Measurements from ENCODE around the gene SPATA20.

SPATA20 gene

DNA sequence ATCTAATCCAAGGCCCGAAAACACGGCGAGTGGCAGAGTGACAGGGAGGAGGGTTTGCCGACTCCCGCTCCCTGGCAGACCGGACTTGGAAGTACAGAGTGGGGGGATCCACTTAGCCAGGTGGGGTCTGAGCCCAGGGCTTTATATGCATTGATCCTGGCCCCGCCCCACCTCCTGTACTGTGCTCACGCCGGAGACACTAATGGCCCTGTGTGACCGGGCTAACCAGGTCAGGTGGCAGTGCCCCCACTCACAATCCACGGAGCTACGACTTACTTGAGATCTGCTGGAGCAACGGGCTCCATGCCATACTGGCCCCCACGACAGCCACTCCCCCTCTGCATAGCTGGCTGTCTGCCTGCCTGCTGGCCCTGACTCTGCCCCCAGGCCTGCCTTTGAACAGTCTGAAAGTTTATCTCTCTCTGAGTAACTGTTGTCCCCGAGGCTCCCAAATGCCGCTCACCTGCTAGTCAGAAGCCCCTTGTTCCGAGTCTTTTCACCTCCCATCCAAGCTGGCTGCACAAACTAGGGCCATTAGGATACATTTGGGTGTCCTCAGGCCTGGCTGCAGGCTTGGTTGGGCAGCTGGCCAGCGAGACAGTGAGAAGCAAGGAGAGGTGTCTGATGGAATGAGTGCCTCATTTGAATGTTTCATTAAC is 41.5 kb downstream of the SPATA20 start:
- no peak for TF ChIP-seq FOXM1 (IDR thresholded peaks at IDR 0.05; ENCODE audit: borderline replicate concordance, low read depth)
- no peak for TF ChIP-seq EP300 (IDR thresholded peaks at IDR 0.05; ENCODE audit: borderline replicate concordance)
- TF ChIP-seq RAD21 (IDR thresholded peaks at IDR 0.05; ENCODE audit: low read depth), result no peak
- 0 out of 2 replicates have a peak, but pooled peaks have one; percentile 15 for TF ChIP-seq ZBTB7A (IDR thresholded peaks at IDR 0.05; ENCODE audit: low read depth)
- TF ChIP-seq TAF1 (IDR thresholded peaks at IDR 0.05; ENCODE audit: low read depth), result no peak
- TF ChIP-seq, protein P1, sequence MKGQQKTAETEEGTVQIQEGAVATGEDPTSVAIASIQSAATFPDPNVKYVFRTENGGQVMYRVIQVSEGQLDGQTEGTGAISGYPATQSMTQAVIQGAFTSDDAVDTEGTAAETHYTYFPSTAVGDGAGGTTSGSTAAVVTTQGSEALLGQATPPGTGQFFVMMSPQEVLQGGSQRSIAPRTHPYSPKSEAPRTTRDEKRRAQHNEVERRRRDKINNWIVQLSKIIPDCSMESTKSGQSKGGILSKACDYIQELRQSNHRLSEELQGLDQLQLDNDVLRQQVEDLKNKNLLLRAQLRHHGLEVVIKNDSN (IDR thresholded peaks at IDR 0.05), result 0 out of 2 replicates have a peak, but pooled peaks have one; percentile 6
- TF ChIP-seq CEBPB (IDR thresholded peaks at IDR 0.05), result no peak
- TF ChIP-seq YY1 (IDR thresholded peaks at IDR 0.05; ENCODE audit: low read depth), result no peak
- peak; percentile 31; the same call in 1 of the 2 replicates for TF ChIP-seq TEAD4 (IDR thresholded peaks at IDR 0.05)
- peak; percentile 73 for TF ChIP-seq NFIC (IDR thresholded peaks at IDR 0.05)
- no peak for TF ChIP-seq TCF12 (IDR thresholded peaks at IDR 0.05; ENCODE audit: low read depth)

DNA sequence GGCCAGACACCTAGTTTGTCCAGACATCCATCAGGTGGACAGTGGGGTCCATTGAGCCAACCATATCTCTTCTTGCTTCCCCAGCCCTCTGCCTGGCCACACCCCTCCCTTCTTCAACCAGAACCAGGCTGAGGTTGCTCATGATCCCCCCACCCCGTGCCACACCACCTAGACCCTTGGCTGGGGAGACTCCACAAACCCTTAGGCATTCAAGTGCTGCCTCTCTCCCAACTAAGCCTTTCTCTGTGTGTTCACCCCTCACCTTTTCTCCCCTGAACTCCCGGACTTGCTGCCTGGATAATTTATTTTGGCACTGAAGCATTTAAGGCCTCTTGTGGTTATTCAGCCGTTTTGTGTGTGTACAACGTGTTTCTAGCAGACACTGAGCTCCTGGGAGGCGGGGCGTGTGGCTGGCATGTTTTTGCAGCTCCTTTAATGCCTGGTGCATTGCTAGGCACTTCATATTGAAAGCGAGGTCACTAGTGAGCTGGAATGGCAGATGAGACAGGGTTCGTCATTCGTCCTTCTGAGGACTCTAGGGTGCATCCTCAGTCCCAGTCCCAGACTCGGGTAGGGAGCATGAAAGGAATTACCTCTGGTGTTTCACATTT is 42.2 kb downstream of the SPATA20 start:
- TF ChIP-seq CREB1 (IDR thresholded peaks at IDR 0.05; ENCODE audit: low read depth) (no peak), ZBTB7A (IDR thresholded peaks at IDR 0.05; ENCODE audit: low read depth) (0 out of 2 replicates have a peak, but pooled peaks have one; percentile 0)
- TF ChIP-seq, protein P1 (IDR thresholded peaks at IDR 0.05), result no peak

DNA sequence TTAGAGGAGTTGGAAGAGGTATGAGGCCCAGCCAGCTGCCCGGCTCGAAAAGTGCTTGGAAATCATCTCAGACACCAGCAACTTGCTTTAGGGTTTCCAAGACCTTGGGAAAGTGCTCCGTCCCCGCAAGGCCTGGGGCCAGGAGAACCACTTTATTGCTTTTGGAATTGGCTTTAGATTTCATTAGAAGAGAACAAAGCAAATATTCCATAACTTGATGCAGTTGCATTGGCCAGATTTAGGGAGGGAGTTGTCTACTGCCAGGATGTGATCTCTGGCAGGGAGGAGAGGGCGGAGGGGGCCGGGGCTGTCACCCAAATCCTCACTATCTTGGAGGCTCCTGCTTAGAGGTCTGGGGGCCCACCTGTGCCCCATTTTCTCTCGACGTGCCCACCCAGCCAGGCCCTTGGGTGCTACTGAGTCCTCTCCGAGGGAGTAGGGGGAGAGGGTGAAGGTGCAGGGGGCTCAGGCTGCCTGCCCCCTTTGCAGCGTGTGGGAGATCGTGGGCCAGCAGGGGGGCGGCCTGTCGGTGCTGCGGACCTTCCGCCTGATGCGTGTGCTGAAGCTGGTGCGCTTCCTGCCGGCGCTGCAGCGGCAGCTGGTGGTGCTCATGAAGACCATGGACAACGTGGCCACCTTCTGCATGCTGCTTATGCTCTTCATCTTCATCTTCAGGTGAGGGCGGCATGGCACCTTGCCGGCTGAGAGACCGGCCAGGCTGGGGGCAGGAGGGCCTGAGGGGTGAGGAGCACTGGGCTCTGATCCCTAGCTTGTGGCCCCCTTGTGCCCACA is 44.2 kb downstream of the SPATA20 start:
- TF ChIP-seq, protein P1 (IDR thresholded peaks at IDR 0.05), result no peak
- TF ChIP-seq RAD21 (IDR thresholded peaks at IDR 0.05; ENCODE audit: low read depth) (no peak), EP300 (IDR thresholded peaks at IDR 0.05; ENCODE audit: borderline replicate concordance) (no peak), CREB1 (IDR thresholded peaks at IDR 0.05; ENCODE audit: low read depth) (no peak), TCF12 (IDR thresholded peaks at IDR 0.05; ENCODE audit: low read depth) (no peak), TEAD4 (IDR thresholded peaks at IDR 0.05) (no peak), YY1 (IDR thresholded peaks at IDR 0.05; ENCODE audit: low read depth) (no peak), ZBTB7A (IDR thresholded peaks at IDR 0.05; ENCODE audit: low read depth) (no peak), TAF1 (IDR thresholded peaks at IDR 0.05; ENCODE audit: low read depth) (no peak), EGR1 (IDR thresholded peaks at IDR 0.05) (no peak), NFIC (IDR thresholded peaks at IDR 0.05) (no peak), FOXM1 (IDR thresholded peaks at IDR 0.05; ENCODE audit: borderline replicate concordance, low read depth) (no peak), CEBPB (IDR thresholded peaks at IDR 0.05) (no peak)
- TF ChIP-seq, protein P2, sequence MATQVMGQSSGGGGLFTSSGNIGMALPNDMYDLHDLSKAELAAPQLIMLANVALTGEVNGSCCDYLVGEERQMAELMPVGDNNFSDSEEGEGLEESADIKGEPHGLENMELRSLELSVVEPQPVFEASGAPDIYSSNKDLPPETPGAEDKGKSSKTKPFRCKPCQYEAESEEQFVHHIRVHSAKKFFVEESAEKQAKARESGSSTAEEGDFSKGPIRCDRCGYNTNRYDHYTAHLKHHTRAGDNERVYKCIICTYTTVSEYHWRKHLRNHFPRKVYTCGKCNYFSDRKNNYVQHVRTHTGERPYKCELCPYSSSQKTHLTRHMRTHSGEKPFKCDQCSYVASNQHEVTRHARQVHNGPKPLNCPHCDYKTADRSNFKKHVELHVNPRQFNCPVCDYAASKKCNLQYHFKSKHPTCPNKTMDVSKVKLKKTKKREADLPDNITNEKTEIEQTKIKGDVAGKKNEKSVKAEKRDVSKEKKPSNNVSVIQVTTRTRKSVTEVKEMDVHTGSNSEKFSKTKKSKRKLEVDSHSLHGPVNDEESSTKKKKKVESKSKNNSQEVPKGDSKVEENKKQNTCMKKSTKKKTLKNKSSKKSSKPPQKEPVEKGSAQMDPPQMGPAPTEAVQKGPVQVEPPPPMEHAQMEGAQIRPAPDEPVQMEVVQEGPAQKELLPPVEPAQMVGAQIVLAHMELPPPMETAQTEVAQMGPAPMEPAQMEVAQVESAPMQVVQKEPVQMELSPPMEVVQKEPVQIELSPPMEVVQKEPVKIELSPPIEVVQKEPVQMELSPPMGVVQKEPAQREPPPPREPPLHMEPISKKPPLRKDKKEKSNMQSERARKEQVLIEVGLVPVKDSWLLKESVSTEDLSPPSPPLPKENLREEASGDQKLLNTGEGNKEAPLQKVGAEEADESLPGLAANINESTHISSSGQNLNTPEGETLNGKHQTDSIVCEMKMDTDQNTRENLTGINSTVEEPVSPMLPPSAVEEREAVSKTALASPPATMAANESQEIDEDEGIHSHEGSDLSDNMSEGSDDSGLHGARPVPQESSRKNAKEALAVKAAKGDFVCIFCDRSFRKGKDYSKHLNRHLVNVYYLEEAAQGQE (IDR thresholded peaks at IDR 0.05; ENCODE audit: low read depth), result no peak
- TF ChIP-seq, protein P3, sequence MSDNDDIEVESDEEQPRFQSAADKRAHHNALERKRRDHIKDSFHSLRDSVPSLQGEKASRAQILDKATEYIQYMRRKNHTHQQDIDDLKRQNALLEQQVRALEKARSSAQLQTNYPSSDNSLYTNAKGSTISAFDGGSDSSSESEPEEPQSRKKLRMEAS (IDR thresholded peaks at IDR 0.05), result no peak

DNA sequence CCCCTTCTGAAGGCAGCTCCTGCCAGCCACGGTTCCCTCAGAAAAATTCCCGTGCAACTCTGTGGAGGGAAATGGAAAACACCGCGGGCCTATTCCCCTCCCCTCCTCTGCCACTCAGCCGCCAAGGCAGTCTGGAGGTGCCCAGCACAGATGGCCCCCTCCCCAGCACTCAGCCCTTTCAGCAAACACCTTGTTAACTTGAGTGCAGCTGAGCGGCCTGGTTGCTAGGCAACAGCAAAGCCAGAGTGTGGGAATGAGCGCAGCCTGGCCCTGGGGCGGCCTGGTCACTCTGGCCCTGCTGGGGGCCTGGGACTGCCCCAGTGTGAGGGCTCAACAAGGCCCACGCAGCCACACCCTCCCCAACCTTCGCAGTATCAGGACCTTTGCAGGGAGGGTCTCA is 46.3 kb downstream of the SPATA20 start:
- no peak for TF ChIP-seq EGR1 (IDR thresholded peaks at IDR 0.05)
- TF ChIP-seq, protein P2 (IDR thresholded peaks at IDR 0.05; ENCODE audit: low read depth), result no peak
- TF ChIP-seq TCF12 (IDR thresholded peaks at IDR 0.05; ENCODE audit: low read depth), result no peak
- TF ChIP-seq ZBTB7A (IDR thresholded peaks at IDR 0.05; ENCODE audit: low read depth), result no peak
- no peak for TF ChIP-seq YY1 (IDR thresholded peaks at IDR 0.05; ENCODE audit: low read depth)
- no peak for TF ChIP-seq TAF1 (IDR thresholded peaks at IDR 0.05; ENCODE audit: low read depth)
- TF ChIP-seq CREB1 (IDR thresholded peaks at IDR 0.05; ENCODE audit: low read depth), result no peak
- no peak for TF ChIP-seq EP300 (IDR thresholded peaks at IDR 0.05; ENCODE audit: borderline replicate concordance)
- TF ChIP-seq CEBPB (IDR thresholded peaks at IDR 0.05), result no peak
- TF ChIP-seq NFIC (IDR thresholded peaks at IDR 0.05), result no peak
- TF ChIP-seq RAD21 (IDR thresholded peaks at IDR 0.05; ENCODE audit: low read depth), result no peak
- TF ChIP-seq TEAD4 (IDR thresholded peaks at IDR 0.05), result no peak
- TF ChIP-seq FOXM1 (IDR thresholded peaks at IDR 0.05; ENCODE audit: borderline replicate concordance, low read depth), result no peak
- TF ChIP-seq, protein P3 (IDR thresholded peaks at IDR 0.05), result no peak
- TF ChIP-seq, protein P1 (IDR thresholded peaks at IDR 0.05), result no peak
